ENCODE results near the gene STMN3. TPM values are rescaled to one million over a fixed set of nuclear protein-coding genes. Genes with fewer than 3 reads are reported as not detected.
"Not testable (repeated sequence)": the region's sequence is repeated elsewhere in the genome, so short reads cannot be mapped to it uniquely, and the experiment has no call there.

Gene STMN3
- total RNA-seq, 2 donors from 2014 or later, result 5.6 to 7.8 TPM

- Histone ChIP-seq H3K36me3 (replicated peaks in 1 of 2; ENCODE audit: insufficient read depth in 1 of 2, low read depth in 2 of 2) (no peaks in the 10 kb centered on the region), H3K9me3 (no peaks in the 10 kb centered on the region), H3K27ac (no peak overlapping the region), H3K4me1 (no peaks in the 10 kb centered on the region), H3K27me3 (no peaks in the 10 kb centered on the region), H3K4me3 (no peak overlapping the region)
- DNase-seq, result no peak
- TF ChIP-seq CTCF (IDR thresholded peaks at IDR 0.05) (no peak), POLR2A (IDR thresholded peaks at IDR 0.05) (no peak)
- 78 to 88% methylated on average over 8 to 17 of the region's 17 CpGs for WGBS, 2 donors
- intact Hi-C loops (cut with DNase I), result no loop called here
- no peak for ATAC-seq
Observed at GRCh38 chr20:63610581-63611435, 42.4 kb downstream of the STMN3 start.

GRCh38 chr20:63606686-63607085 lies 46.5 kb downstream of the STMN3 start:
- H3K27me3 ChIP-seq, result no peaks in the 10 kb centered on the region
- no peak overlapping the region for H3K4me3 ChIP-seq
- no peaks in the 10 kb centered on the region for H3K4me1 ChIP-seq
- no peaks in the 10 kb centered on the region for H3K9me3 ChIP-seq
- WGBS, 2 donors, result 88 to 92% methylated on average over 9 of the region's 9 CpGs
- DNase-seq (no peak), ATAC-seq (no peak)
- peaks cover 0 to 10% of the 10 kb centered on the region in 2 donors for H3K36me3 ChIP-seq (replicated peaks in 1 of 2; ENCODE audit: insufficient read depth in 1 of 2, low read depth in 2 of 2)
- H3K27ac ChIP-seq, result no peak overlapping the region
- intact Hi-C loops (cut with DNase I), result no loop called here
- TF ChIP-seq POLR2A (IDR thresholded peaks at IDR 0.05) (no peak), CTCF (IDR thresholded peaks at IDR 0.05) (no peak)

GRCh38 chr20:63602321-63602720 lies 50.9 kb downstream of the STMN3 start:
- TF ChIP-seq CTCF (IDR thresholded peaks at IDR 0.05), result no peak
- no peak for TF ChIP-seq POLR2A (IDR thresholded peaks at IDR 0.05)
- DNase-seq (no peak), ATAC-seq (no peak)
- Histone ChIP-seq H3K27me3 (no peaks in the 10 kb centered on the region), H3K36me3 (replicated peaks in 1 of 2; ENCODE audit: insufficient read depth in 1 of 2, low read depth in 2 of 2) (peaks cover 0 to 17% of the 10 kb centered on the region in 2 donors), H3K4me1 (no peaks in the 10 kb centered on the region), H3K4me3 (no peak overlapping the region), H3K27ac (no peak overlapping the region), H3K9me3 (no peaks in the 10 kb centered on the region)
- intact Hi-C loops (cut with DNase I), result no loop called here
- 82 to 93% methylated on average over 3 of the region's 3 CpGs for WGBS, 2 donors

GRCh38 chr20:63601679-63602078 lies 51.5 kb downstream of the STMN3 start:
- H3K27ac ChIP-seq; ATAC-seq; H3K27me3 ChIP-seq; H3K4me1 ChIP-seq; H3K9me3 ChIP-seq; DNase-seq; intact Hi-C loops (cut with DNase I); H3K4me3 ChIP-seq: not testable (repeated sequence)
- 62 to 64% methylated on average over 3 to 8 of the region's 8 CpGs for WGBS, 2 donors
- H3K36me3 ChIP-seq (replicated peaks in 1 of 2; ENCODE audit: insufficient read depth in 1 of 2, low read depth in 2 of 2), result peaks cover 0 to 17% of the 10 kb centered on the region in 2 donors

GRCh38 chr20:63599396-63600050 lies 53.7 kb downstream of the STMN3 start:
- TF ChIP-seq CTCF (IDR thresholded peaks at IDR 0.05), result no peak
- TF ChIP-seq POLR2A (IDR thresholded peaks at IDR 0.05), result no peak
- Histone ChIP-seq H3K9me3 (no peaks in the 10 kb centered on the region), H3K27ac (no peak overlapping the region), H3K4me3 (no peak overlapping the region), H3K36me3 (replicated peaks in 1 of 2; ENCODE audit: insufficient read depth in 1 of 2, low read depth in 2 of 2) (peaks cover 0 to 17% of the 10 kb centered on the region in 2 donors), H3K4me1 (no peaks in the 10 kb centered on the region), H3K27me3 (no peaks in the 10 kb centered on the region)
- intact Hi-C loops (cut with DNase I), result no loop called here
- 92 to 93% methylated on average over 27 of the region's 27 CpGs for WGBS, 2 donors
- DNase-seq (no peak), ATAC-seq (no peak)

Measured in body of pancreas (tissue), 4 donors.